PFSK-1 (cell line): Measurements from ENCODE around the gene ADGRG3.

Experiments used
- FOXP2 ChIP-seq: optimal IDR thresholded peaks from 2 replicates; pipeline ENCODE3; 2011; ENCODE audit warnings: borderline replicate concordance, control low read depth, inconsistent platforms; ENCODE audit not compliant: insufficient read depth; ENCODE audit errors: extremely low read length, extremely low read depth
- TAF1 ChIP-seq: IDR thresholded peaks from 2 replicates; pipeline ENCODE4 v1.6.1; 2012; ENCODE audit warnings: low read length, control low read depth, borderline replicate concordance; ENCODE audit not compliant: insufficient read depth
- TF ChIP-seq, protein P1 (sequence below), 2 experiments: IDR thresholded peaks; 2 replicates each; pipeline versions ENCODE4 v1.6.1 to v1.8.0; 2011 to 2012; ENCODE audit warnings: low read depth in 2 of 2, low read length in 2 of 2, control low read depth in 1 of 2, inconsistent platforms in 1 of 2, mild to moderate bottlenecking in 1 of 2, moderate library complexity in 1 of 2; ENCODE audit not compliant: insufficient read depth in 1 of 2

DNA sequence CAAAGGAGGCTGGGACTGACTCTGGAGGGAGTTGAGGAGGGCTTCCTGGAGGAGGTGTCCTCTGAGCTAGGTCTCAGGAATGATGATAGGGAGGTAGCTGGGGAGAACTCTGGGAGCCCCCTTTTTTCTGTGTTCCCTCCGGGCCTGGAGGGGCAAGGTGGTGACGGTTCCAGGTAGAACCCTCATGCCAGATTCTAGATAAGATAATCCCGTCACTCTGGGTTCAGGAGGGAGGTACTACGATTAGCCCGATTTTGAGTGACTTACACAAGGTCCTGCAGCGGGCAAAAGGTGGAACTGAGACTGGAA lies 18.7 kb upstream of the ADGRG3 start:
- TF ChIP-seq FOXP2: no peak
- TF ChIP-seq, protein P1, sequence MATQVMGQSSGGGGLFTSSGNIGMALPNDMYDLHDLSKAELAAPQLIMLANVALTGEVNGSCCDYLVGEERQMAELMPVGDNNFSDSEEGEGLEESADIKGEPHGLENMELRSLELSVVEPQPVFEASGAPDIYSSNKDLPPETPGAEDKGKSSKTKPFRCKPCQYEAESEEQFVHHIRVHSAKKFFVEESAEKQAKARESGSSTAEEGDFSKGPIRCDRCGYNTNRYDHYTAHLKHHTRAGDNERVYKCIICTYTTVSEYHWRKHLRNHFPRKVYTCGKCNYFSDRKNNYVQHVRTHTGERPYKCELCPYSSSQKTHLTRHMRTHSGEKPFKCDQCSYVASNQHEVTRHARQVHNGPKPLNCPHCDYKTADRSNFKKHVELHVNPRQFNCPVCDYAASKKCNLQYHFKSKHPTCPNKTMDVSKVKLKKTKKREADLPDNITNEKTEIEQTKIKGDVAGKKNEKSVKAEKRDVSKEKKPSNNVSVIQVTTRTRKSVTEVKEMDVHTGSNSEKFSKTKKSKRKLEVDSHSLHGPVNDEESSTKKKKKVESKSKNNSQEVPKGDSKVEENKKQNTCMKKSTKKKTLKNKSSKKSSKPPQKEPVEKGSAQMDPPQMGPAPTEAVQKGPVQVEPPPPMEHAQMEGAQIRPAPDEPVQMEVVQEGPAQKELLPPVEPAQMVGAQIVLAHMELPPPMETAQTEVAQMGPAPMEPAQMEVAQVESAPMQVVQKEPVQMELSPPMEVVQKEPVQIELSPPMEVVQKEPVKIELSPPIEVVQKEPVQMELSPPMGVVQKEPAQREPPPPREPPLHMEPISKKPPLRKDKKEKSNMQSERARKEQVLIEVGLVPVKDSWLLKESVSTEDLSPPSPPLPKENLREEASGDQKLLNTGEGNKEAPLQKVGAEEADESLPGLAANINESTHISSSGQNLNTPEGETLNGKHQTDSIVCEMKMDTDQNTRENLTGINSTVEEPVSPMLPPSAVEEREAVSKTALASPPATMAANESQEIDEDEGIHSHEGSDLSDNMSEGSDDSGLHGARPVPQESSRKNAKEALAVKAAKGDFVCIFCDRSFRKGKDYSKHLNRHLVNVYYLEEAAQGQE (IDR thresholded peaks at IDR 0.05; ENCODE audit: insufficient read depth in 1 of 2, low read depth in 2 of 2, low read length in 2 of 2): no peak
- TF ChIP-seq TAF1: no peak
